Measurements from ENCODE around the gene ZNF608.

The ZNF608 gene

GRCh38 chr5:124783794-124784193, 37.4 kb upstream of the ZNF608 start:
- H3K9ac ChIP-seq (ENCODE audit: insufficient read length, low read depth), result no peak overlapping the region
- H3K27me3 ChIP-seq (ENCODE audit: insufficient read depth, insufficient read length), result no peaks in the 10 kb centered on the region
- no peak overlapping the region for H3K4me3 ChIP-seq (ENCODE audit: insufficient read length, low read depth)
- H3K36me3 ChIP-seq (ENCODE audit: insufficient read depth, insufficient read length, low read length), result no peaks in the 10 kb centered on the region
- no peaks in the 10 kb centered on the region for H3K4me1 ChIP-seq (ENCODE audit: insufficient read depth, insufficient read length)
- no peaks in the 10 kb centered on the region for H3K9me3 ChIP-seq (ENCODE audit: insufficient read depth, low read length)
- no peak for TF ChIP-seq SUZ12 (IDR thresholded peaks at IDR 0.05; ENCODE audit: extremely low read depth, insufficient read depth, insufficient read length)
- no peak for TF ChIP-seq YY1 (IDR thresholded peaks at IDR 0.05; ENCODE audit: insufficient read depth, insufficient read length)
- no peak for TF ChIP-seq ZNF274 (IDR thresholded peaks at IDR 0.05; ENCODE audit: low read depth, low read length)
- DNase-seq (ENCODE audit: low read depth, low spot score), result no peak

GRCh38 chr5:124783285-124783684, 36.8 kb upstream of the ZNF608 start:
- no peak for TF ChIP-seq YY1 (IDR thresholded peaks at IDR 0.05; ENCODE audit: insufficient read depth, insufficient read length)
- no peaks in the 10 kb centered on the region for H3K36me3 ChIP-seq (ENCODE audit: insufficient read depth, insufficient read length, low read length)
- no peak overlapping the region for H3K4me3 ChIP-seq (ENCODE audit: insufficient read length, low read depth)
- no peak for DNase-seq (ENCODE audit: low read depth, low spot score)
- no peaks in the 10 kb centered on the region for H3K27me3 ChIP-seq (ENCODE audit: insufficient read depth, insufficient read length)
- H3K4me1 ChIP-seq (ENCODE audit: insufficient read depth, insufficient read length), result no peaks in the 10 kb centered on the region
- H3K9me3 ChIP-seq (ENCODE audit: insufficient read depth, low read length), result no peaks in the 10 kb centered on the region
- no peak overlapping the region for H3K9ac ChIP-seq (ENCODE audit: insufficient read length, low read depth)

GRCh38 chr5:124782262-124782661, 35.8 kb upstream of the ZNF608 start:
- Histone ChIP-seq H3K36me3 (ENCODE audit: insufficient read depth, insufficient read length, low read length) (no peaks in the 10 kb centered on the region), H3K4me3 (ENCODE audit: insufficient read length, low read depth) (no peak overlapping the region), H3K4me1 (ENCODE audit: insufficient read depth, insufficient read length) (no peaks in the 10 kb centered on the region), H3K9ac (ENCODE audit: insufficient read length, low read depth) (no peak overlapping the region), H3K9me3 (ENCODE audit: insufficient read depth, low read length) (no peaks in the 10 kb centered on the region), H3K27me3 (ENCODE audit: insufficient read depth, insufficient read length) (no peaks in the 10 kb centered on the region)
- no peak for DNase-seq (ENCODE audit: low read depth, low spot score)
- TF ChIP-seq ZNF274 (IDR thresholded peaks at IDR 0.05; ENCODE audit: low read depth, low read length) (no peak), YY1 (IDR thresholded peaks at IDR 0.05; ENCODE audit: insufficient read depth, insufficient read length) (no peak), SUZ12 (IDR thresholded peaks at IDR 0.05; ENCODE audit: extremely low read depth, insufficient read depth, insufficient read length) (no peak)

GRCh38 chr5:124780011-124780410, 33.6 kb upstream of the ZNF608 start:
- TF ChIP-seq ZNF274 (IDR thresholded peaks at IDR 0.05; ENCODE audit: low read depth, low read length) (no peak), SUZ12 (IDR thresholded peaks at IDR 0.05; ENCODE audit: extremely low read depth, insufficient read depth, insufficient read length) (no peak), YY1 (IDR thresholded peaks at IDR 0.05; ENCODE audit: insufficient read depth, insufficient read length) (no peak)
- H3K27me3 ChIP-seq (ENCODE audit: insufficient read depth, insufficient read length), result no peaks in the 10 kb centered on the region
- no peaks in the 10 kb centered on the region for H3K9me3 ChIP-seq (ENCODE audit: insufficient read depth, low read length)
- no peaks in the 10 kb centered on the region for H3K36me3 ChIP-seq (ENCODE audit: insufficient read depth, insufficient read length, low read length)
- no peaks in the 10 kb centered on the region for H3K4me1 ChIP-seq (ENCODE audit: insufficient read depth, insufficient read length)
- no peak overlapping the region for H3K4me3 ChIP-seq (ENCODE audit: insufficient read length, low read depth)
- no peak overlapping the region for H3K9ac ChIP-seq (ENCODE audit: insufficient read length, low read depth)
- DNase-seq (ENCODE audit: low read depth, low spot score), result no peak

- H3K9me3 ChIP-seq (ENCODE audit: insufficient read depth, low read length), result no peaks in the 10 kb centered on the region
- no peak for DNase-seq (ENCODE audit: low read depth, low spot score)
Observed at GRCh38 chr5:124773315-124774311, 27.2 kb upstream of the ZNF608 start.

GRCh38 chr5:124772457-124773200, 26.2 kb upstream of the ZNF608 start:
- no peaks in the 10 kb centered on the region for H3K4me1 ChIP-seq (ENCODE audit: insufficient read depth, insufficient read length)
- DNase-seq (ENCODE audit: low read depth, low spot score), result no peak
- TF ChIP-seq SUZ12 (IDR thresholded peaks at IDR 0.05; ENCODE audit: extremely low read depth, insufficient read depth, insufficient read length), result no peak
- TF ChIP-seq ZNF274 (IDR thresholded peaks at IDR 0.05; ENCODE audit: low read depth, low read length), result no peak
- no peak for TF ChIP-seq YY1 (IDR thresholded peaks at IDR 0.05; ENCODE audit: insufficient read depth, insufficient read length)
- H3K36me3 ChIP-seq (ENCODE audit: insufficient read depth, insufficient read length, low read length), result no peaks in the 10 kb centered on the region
- H3K4me3 ChIP-seq (ENCODE audit: insufficient read length, low read depth), result no peak overlapping the region
- no peaks in the 10 kb centered on the region for H3K27me3 ChIP-seq (ENCODE audit: insufficient read depth, insufficient read length)
- H3K9me3 ChIP-seq (ENCODE audit: insufficient read depth, low read length), result no peaks in the 10 kb centered on the region
- H3K9ac ChIP-seq (ENCODE audit: insufficient read length, low read depth), result no peak overlapping the region

More at GRCh38 chr5:124773315-124774311, 27.2 kb upstream of the ZNF608 start:
- Histone ChIP-seq H3K27me3 (ENCODE audit: insufficient read depth, insufficient read length) (no peaks in the 10 kb centered on the region), H3K9ac (ENCODE audit: insufficient read length, low read depth) (no peak overlapping the region), H3K4me3 (ENCODE audit: insufficient read length, low read depth) (no peak overlapping the region), H3K4me1 (ENCODE audit: insufficient read depth, insufficient read length) (no peaks in the 10 kb centered on the region), H3K36me3 (ENCODE audit: insufficient read depth, insufficient read length, low read length) (no peaks in the 10 kb centered on the region)
- TF ChIP-seq YY1 (IDR thresholded peaks at IDR 0.05; ENCODE audit: insufficient read depth, insufficient read length) (no peak), SUZ12 (IDR thresholded peaks at IDR 0.05; ENCODE audit: extremely low read depth, insufficient read depth, insufficient read length) (no peak), ZNF274 (IDR thresholded peaks at IDR 0.05; ENCODE audit: low read depth, low read length) (no peak)

- no peak for DNase-seq (ENCODE audit: low read depth, low spot score)
- Histone ChIP-seq H3K4me1 (ENCODE audit: insufficient read depth, insufficient read length) (no peaks in the 10 kb centered on the region), H3K27me3 (ENCODE audit: insufficient read depth, insufficient read length) (no peaks in the 10 kb centered on the region), H3K4me3 (ENCODE audit: insufficient read length, low read depth) (no peak overlapping the region), H3K9ac (ENCODE audit: insufficient read length, low read depth) (no peak overlapping the region), H3K9me3 (ENCODE audit: insufficient read depth, low read length) (no peaks in the 10 kb centered on the region), H3K36me3 (ENCODE audit: insufficient read depth, insufficient read length, low read length) (no peaks in the 10 kb centered on the region)
- TF ChIP-seq YY1 (IDR thresholded peaks at IDR 0.05; ENCODE audit: insufficient read depth, insufficient read length), result no peak
- no peak for TF ChIP-seq SUZ12 (IDR thresholded peaks at IDR 0.05; ENCODE audit: extremely low read depth, insufficient read depth, insufficient read length)
- no peak for TF ChIP-seq ZNF274 (IDR thresholded peaks at IDR 0.05; ENCODE audit: low read depth, low read length)
Observed at GRCh38 chr5:124771761-124772160, 25.3 kb upstream of the ZNF608 start.
